Neural crest cell (in vitro differentiated cells): Measurements from ENCODE around the gene RHEX. TPM values are rescaled to one million over a fixed set of nuclear protein-coding genes. Genes with fewer than 3 reads are reported as not detected.
A peak's percentile ranks its signal among the peaks of the same experiment; 100 is the strongest.

Experiments used
- DNase-seq: peaks from one replicate; pipeline ENCODE4 v3.0.0; 2021; ENCODE audit warnings: low read depth, mixed read lengths, low spot score
- H3K27ac Mint-ChIP-seq: one replicate; pipeline ENCODE4 v1.8.0; 2021; ENCODE audit warnings: mild to moderate bottlenecking, mixed read lengths; ENCODE audit not compliant: unreplicated experiment
- H3K27me3 Mint-ChIP-seq: 2 replicates; pipeline ENCODE4 v1.8.0; 2021; ENCODE audit warnings: low read depth, mild to moderate bottlenecking, mixed read lengths
- H3K36me3 Mint-ChIP-seq: 2 replicates; pipeline ENCODE4 v1.8.0; 2021; ENCODE audit warnings: low read depth, mild to moderate bottlenecking, mixed read lengths
- H3K4me1 Mint-ChIP-seq: 2 replicates; pipeline ENCODE4 v1.8.0; 2021; ENCODE audit warnings: mixed read lengths
- H3K4me3 Mint-ChIP-seq: one replicate; pipeline ENCODE4 v1.8.0; 2021; ENCODE audit warnings: mild to moderate bottlenecking, mixed read lengths
- H3K9me3 Mint-ChIP-seq: 2 replicates; pipeline ENCODE4 v1.8.0; 2021; ENCODE audit warnings: mixed read lengths
- total RNA-seq: library from RNA; stranded (reverse); gene quantifications from 2 replicates; pipeline ENCODE4 v1.2.1, GENCODE V29; 2021
- TF ChIP-seq, protein P1 (sequence below): fragments of 200-600 bp; sonication (generic); conservative IDR thresholded peaks from 2 replicates; pipeline ENCODE4 v1.5.0; 2021; ENCODE audit warnings: antibody characterized with exemption, mild to moderate bottlenecking

Gene RHEX
- total RNA-seq, 1 donor from 2014 or later = 0.93 TPM

DNA sequence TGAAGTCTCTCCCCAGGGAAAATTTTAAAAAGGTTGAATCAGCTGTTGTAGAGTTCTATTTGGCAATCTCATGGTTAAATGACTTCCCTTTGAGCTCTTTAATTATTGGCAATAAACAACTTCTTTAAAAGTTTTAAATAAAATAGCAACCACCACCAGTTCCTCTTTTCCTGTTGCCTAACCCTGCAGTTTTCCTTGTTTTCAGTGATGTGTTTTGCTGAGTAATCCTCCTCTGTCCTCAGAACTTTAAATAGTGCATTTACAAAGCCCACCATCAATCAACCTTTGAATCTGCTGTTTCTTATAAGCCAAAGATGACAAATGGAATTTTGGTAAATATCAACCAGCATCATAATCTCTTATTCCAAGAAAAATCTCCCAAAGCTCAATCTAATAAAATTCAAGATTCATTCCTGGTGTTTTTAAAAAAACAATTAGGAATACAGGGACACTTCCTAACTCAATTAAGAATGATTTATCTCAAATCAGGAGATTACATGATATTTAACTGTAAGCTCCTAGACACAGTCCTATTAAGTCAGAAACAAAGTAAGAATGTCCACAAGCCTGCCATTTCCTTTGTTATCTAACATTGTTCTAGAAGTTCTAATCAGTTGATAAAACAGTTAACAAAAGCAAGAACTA, 49.4 kb downstream of the RHEX start:
- H3K27ac Mint-ChIP-seq = no peak overlapping the region
- no peaks in the 10 kb centered on the region for H3K27me3 Mint-ChIP-seq
- no peak for DNase-seq
- TF ChIP-seq, protein P1, sequence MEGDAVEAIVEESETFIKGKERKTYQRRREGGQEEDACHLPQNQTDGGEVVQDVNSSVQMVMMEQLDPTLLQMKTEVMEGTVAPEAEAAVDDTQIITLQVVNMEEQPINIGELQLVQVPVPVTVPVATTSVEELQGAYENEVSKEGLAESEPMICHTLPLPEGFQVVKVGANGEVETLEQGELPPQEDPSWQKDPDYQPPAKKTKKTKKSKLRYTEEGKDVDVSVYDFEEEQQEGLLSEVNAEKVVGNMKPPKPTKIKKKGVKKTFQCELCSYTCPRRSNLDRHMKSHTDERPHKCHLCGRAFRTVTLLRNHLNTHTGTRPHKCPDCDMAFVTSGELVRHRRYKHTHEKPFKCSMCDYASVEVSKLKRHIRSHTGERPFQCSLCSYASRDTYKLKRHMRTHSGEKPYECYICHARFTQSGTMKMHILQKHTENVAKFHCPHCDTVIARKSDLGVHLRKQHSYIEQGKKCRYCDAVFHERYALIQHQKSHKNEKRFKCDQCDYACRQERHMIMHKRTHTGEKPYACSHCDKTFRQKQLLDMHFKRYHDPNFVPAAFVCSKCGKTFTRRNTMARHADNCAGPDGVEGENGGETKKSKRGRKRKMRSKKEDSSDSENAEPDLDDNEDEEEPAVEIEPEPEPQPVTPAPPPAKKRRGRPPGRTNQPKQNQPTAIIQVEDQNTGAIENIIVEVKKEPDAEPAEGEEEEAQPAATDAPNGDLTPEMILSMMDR = no peak
- H3K4me1 Mint-ChIP-seq = peaks cover 10% of the 10 kb centered on the region
- no peaks in the 10 kb centered on the region for H3K36me3 Mint-ChIP-seq
- H3K4me3 Mint-ChIP-seq = no peak overlapping the region
- H3K9me3 Mint-ChIP-seq = no peaks in the 10 kb centered on the region

DNA sequence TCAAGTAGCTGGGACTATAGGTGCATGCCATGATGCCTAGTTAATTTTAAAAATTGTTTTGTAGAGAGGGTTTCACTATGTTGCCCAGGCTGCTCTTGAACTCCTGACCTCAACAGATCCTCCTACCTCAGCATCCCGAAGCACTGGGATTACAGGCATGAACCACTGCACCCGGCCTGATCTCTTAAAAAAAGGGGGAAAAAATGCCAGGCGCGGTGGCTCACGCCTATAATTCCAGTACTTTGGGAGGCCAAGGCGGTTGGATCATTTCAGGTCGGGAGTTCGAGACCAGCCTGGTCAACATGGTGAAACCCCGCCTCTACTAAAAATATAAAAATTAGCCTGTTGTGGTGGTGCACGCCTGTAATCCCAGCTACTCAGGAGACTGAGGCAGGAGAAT, 51.0 kb downstream of the RHEX start:
- Mint-ChIP-seq H3K36me3 (no peaks in the 10 kb centered on the region), H3K27me3 (no peaks in the 10 kb centered on the region), H3K4me1 (peaks cover 10% of the 10 kb centered on the region), H3K27ac (no peak overlapping the region), H3K9me3 (no peaks in the 10 kb centered on the region), H3K4me3 (no peak overlapping the region)
- no peak for DNase-seq
- TF ChIP-seq, protein P1 = no peak

DNA sequence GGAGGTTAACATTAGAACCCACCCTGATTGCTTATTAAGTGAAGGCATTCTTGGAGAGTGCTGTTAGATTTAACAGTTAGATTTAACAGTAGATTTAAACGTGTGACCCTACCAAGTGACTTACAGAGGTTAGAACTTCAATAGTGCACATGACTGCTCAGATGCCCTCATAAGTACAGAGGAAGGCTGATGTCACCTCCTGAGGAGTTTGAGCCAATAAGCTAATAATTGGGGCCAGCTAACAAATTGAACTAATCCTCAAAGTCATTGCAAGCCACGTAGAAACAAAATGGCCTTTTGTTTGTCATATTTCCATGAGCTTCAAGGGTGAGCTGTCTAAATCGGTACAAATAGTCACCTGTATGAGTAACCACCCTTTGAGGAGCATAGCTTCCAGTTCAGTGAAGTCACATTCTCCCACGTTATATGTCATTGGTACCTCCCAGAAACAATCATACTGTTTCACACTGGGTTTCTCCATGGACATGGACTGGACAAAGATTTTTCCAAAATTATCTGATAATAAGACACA, 52.6 kb downstream of the RHEX start:
- H3K4me3 Mint-ChIP-seq = no peak overlapping the region
- peaks cover 10% of the 10 kb centered on the region for H3K4me1 Mint-ChIP-seq
- no peak for DNase-seq
- H3K27ac Mint-ChIP-seq = no peak overlapping the region
- TF ChIP-seq, protein P1 = no peak
- no peaks in the 10 kb centered on the region for H3K27me3 Mint-ChIP-seq
- no peaks in the 10 kb centered on the region for H3K9me3 Mint-ChIP-seq
- no peaks in the 10 kb centered on the region for H3K36me3 Mint-ChIP-seq

DNA sequence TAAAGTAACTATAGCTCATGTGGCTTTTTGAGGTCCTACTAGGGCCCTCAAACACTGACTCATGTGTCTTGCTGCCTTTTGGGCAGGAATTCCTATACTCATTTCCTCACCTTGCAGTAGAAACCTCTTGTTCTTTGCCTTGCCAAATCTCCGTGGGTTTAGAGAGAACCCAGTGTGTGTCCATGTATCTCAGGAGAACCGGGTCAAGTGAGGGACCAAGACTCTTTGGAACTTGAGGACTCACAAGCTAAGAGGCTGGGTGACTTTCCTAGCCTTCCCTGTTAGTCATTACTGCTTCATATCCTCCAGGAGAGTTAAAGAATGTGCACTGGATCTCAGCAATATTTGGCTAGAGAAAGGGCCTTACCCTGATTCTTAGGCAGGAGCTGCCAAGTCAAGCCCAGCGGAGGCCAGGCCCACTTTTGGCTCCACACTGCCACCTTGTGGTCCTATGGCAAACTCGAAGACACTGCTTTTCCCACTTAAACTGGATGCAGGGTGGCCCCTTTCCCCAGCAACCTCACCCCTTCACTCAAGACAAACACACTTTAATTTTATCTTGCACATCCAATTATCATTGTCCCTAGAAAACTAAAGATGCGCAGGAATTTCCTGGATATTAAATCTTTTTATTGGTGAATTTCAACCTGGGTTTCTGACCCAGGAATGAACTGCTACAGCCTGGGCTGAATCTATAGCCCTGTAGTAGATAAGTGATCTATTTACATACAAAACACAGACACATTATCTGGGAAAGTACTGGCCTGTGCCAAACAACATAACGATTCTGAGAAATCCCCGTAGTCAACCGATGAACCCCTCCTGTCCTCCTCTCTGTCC, 53.6 kb downstream of the RHEX start:
- Mint-ChIP-seq H3K4me1 (peaks cover 10% of the 10 kb centered on the region), H3K9me3 (no peaks in the 10 kb centered on the region), H3K36me3 (no peaks in the 10 kb centered on the region), H3K4me3 (no peak overlapping the region), H3K27me3 (no peaks in the 10 kb centered on the region), H3K27ac (no peak overlapping the region)
- peak; percentile 88 for DNase-seq
- TF ChIP-seq, protein P1 = peak; percentile 93

DNA sequence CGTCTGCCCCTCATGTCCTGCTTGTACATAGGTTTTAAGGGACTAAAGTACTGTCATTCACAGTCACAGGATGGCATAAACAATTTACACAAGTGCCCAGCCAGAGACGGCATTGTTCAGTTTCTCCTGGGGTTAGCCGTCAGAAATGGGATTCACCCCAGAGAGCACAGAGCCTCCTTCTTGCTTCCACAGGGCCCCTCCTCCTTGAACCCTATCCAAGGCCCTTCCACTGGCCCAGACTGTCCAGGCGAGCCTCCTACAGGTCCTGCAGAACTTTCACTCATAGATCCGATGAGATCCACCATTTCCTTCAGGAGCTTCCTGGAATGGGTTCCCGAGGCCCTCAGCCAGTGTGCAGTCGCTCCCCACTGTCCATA, 54.2 kb downstream of the RHEX start:
- no peaks in the 10 kb centered on the region for H3K9me3 Mint-ChIP-seq
- H3K4me3 Mint-ChIP-seq = no peak overlapping the region
- TF ChIP-seq, protein P1 = no peak
- peaks cover 10% of the 10 kb centered on the region for H3K4me1 Mint-ChIP-seq
- no peaks in the 10 kb centered on the region for H3K27me3 Mint-ChIP-seq
- no peak overlapping the region for H3K27ac Mint-ChIP-seq
- H3K36me3 Mint-ChIP-seq = no peaks in the 10 kb centered on the region
- no peak for DNase-seq
